Body of pancreas (tissue), 4 donors: Measurements from ENCODE around the gene CAMK1D.

Source experiments
- CTCF ChIP-seq, 7 experiments: fragments of 450-650 bp in 4 of 7; fragments of 200-600 bp in 3 of 7; sonication (generic) in 3 of 7; IDR thresholded peaks; one replicate each; pipeline ENCODE4 v1.5.1; 2016 to 2019; ENCODE audit warnings: antibody characterized with exemption in 7 of 7
- POLR2A ChIP-seq, 3 donors: fragments of 450-650 bp; IDR thresholded peaks; one replicate each; pipeline ENCODE4 v1.6.1; 2016; ENCODE audit warnings: antibody characterized with exemption in 3 of 3, mild to moderate bottlenecking in 2 of 3

GRCh38 chr10:12701696-12702095, 352.3 kb downstream of the CAMK1D start:
- TF ChIP-seq CTCF (IDR thresholded peaks at IDR 0.05) = no peak
- TF ChIP-seq POLR2A (IDR thresholded peaks at IDR 0.05) = no peak
